SH-SY5Y (cell line): ENCODE data around the gene OTOGL.

ENCODE experiments used
- GATA2 ChIP-seq: IDR thresholded peaks from 2 replicates; pipeline ENCODE4 v1.6.1; 2011; ENCODE audit warnings: mild to moderate bottlenecking, low read depth, low read length
- GATA3 ChIP-seq: IDR thresholded peaks from 2 replicates; pipeline ENCODE4 v1.6.1; 2011; ENCODE audit warnings: low read depth, mild to moderate bottlenecking, low read length, moderate library complexity

GRCh38 chr12:80059102-80059501, 40.2 kb upstream of the OTOGL start:
- TF ChIP-seq GATA2 (no peak), GATA3 (no peak)
